KOPT-K1 (cell line): ENCODE results near the gene RND3.

Experiments used
- H3K27ac ChIP-seq: fragments of 200-600 bp; sonication (generic); 2 replicates; pipeline ENCODE4 v1.5.1; 2016; ENCODE audit warnings: antibody characterized with exemption, mild to moderate bottlenecking, low read depth, low read length; ENCODE audit not compliant: poor library complexity, severe bottlenecking
- H3K36me3 ChIP-seq: fragments of 200-600 bp; sonication (generic); 2 replicates; pipeline ENCODE4 v1.5.1; 2017; ENCODE audit warnings: antibody characterized with exemption, mild to moderate bottlenecking, low read length, moderate library complexity; ENCODE audit not compliant: insufficient read depth
- H3K9me3 ChIP-seq: fragments of 200-600 bp; sonication (generic); 2 replicates; pipeline ENCODE4 v1.5.1; 2017; ENCODE audit warnings: antibody characterized with exemption, low read length, mild to moderate bottlenecking; ENCODE audit not compliant: insufficient read depth, poor library complexity, severe bottlenecking

The RND3 gene

GRCh38 chr2:150421126-150421651, 66.3 kb downstream of the RND3 start:
- Histone ChIP-seq H3K9me3 (no peaks in the 10 kb centered on the region), H3K36me3 (no peaks in the 10 kb centered on the region), H3K27ac (no peak overlapping the region)

- H3K27ac ChIP-seq = no peak overlapping the region
- H3K9me3 ChIP-seq = no peaks in the 10 kb centered on the region
- no peaks in the 10 kb centered on the region for H3K36me3 ChIP-seq
Measured at GRCh38 chr2:150418916-150419315, 68.6 kb downstream of the RND3 start.
